Stimulated activated CD8-positive, alpha-beta memory T cell treated with anti-CD3 and anti-CD28 coated beads, Interleukin-7, amount 100 ng/mL, for 4 hours (primary cell): ENCODE measurements around the gene NALCN.
"Not testable (repeated sequence)": the region's sequence is repeated elsewhere in the genome, so short reads cannot be mapped to it uniquely, and the experiment has no call there.

Source experiments
- DNase-seq, 2 donors: peaks; one replicate each; pipeline ENCODE4 v3.0.0-alpha.2; 2020; ENCODE audit warnings: low read depth in 2 of 2

The NALCN gene

GRCh38 chr13:101341464-101341863 lies 74.8 kb downstream of the NALCN start:
- no peak for DNase-seq

- DNase-seq, result no peak
These were observed 77.1 kb downstream of the NALCN start for GRCh38 chr13:101339202-101339601.

- no peak for DNase-seq
These were observed 83.7 kb downstream of the NALCN start for GRCh38 chr13:101332583-101332982.

GRCh38 chr13:101331731-101332130 lies 84.6 kb downstream of the NALCN start:
- DNase-seq, result no peak

- DNase-seq, result no peak
These were observed 88.4 kb downstream of the NALCN start for GRCh38 chr13:101327871-101328270.

- no peak for DNase-seq
These were observed 89.6 kb downstream of the NALCN start for GRCh38 chr13:101326710-101327109.

GRCh38 chr13:101325423-101325822 lies 90.9 kb downstream of the NALCN start:
- DNase-seq, result no peak

- no peak for DNase-seq
These were observed 92.7 kb downstream of the NALCN start for GRCh38 chr13:101323601-101324000.

- no peak for DNase-seq
These were observed 98.3 kb downstream of the NALCN start for GRCh38 chr13:101317986-101318523.

GRCh38 chr13:101313479-101313878 lies 102.8 kb downstream of the NALCN start:
- DNase-seq, result not testable (repeated sequence)

- DNase-seq, result no peak
These were observed 107.2 kb downstream of the NALCN start for GRCh38 chr13:101309014-101309619.

- DNase-seq, result no peak
These were observed 107.9 kb downstream of the NALCN start for GRCh38 chr13:101308247-101309013.

- DNase-seq, result no peak
These were observed 109.1 kb downstream of the NALCN start for GRCh38 chr13:101307181-101307701.

GRCh38 chr13:101306773-101307172 lies 109.5 kb downstream of the NALCN start:
- DNase-seq, result no peak

GRCh38 chr13:101305981-101306411 lies 110.3 kb downstream of the NALCN start:
- no peak for DNase-seq

- DNase-seq, result no peak
These were observed 112.8 kb downstream of the NALCN start for GRCh38 chr13:101303521-101303920.

GRCh38 chr13:101301053-101301452 lies 115.3 kb downstream of the NALCN start:
- no peak for DNase-seq

GRCh38 chr13:101300531-101300930 lies 115.8 kb downstream of the NALCN start:
- DNase-seq, result no peak

- no peak for DNase-seq
These were observed 117.8 kb downstream of the NALCN start for GRCh38 chr13:101298517-101298916.

GRCh38 chr13:101297794-101298193 lies 118.5 kb downstream of the NALCN start:
- no peak for DNase-seq

GRCh38 chr13:101292711-101293110 lies 123.6 kb downstream of the NALCN start:
- DNase-seq, result no peak

GRCh38 chr13:101291646-101292515 lies 124.4 kb downstream of the NALCN start:
- DNase-seq, result no peak
